Tibial nerve (tissue), 4 donors: ENCODE results near the gene EFR3B. TPM values are rescaled to one million over a fixed set of nuclear protein-coding genes. Genes with fewer than 3 reads are reported as not detected.

Source experiments
- DNase-seq, 2 donors: peaks; one replicate each; pipeline ENCODE4 v3.0.0-alpha.2; 2019; ENCODE audit warnings: low spot score in 2 of 2
- H3K27ac ChIP-seq, 4 donors: fragments of 200-600 bp; sonication (generic) in 3 of 4; one replicate each; pipeline ENCODE4 v1.5.1; 2017 to 2019; ENCODE audit warnings: mild to moderate bottlenecking in 1 of 4
- H3K27me3 ChIP-seq, 2 donors: fragments of 200-600 bp; sonication (generic) in 1 of 2; one replicate each; pipeline versions ENCODE4 v1.5.1 to v1.6.0; 2017 to 2019
- H3K36me3 ChIP-seq, 3 donors: fragments of 200-600 bp; sonication (generic); one replicate each; pipeline ENCODE4 v1.5.1; 2018 to 2019
- H3K4me1 ChIP-seq, 4 donors: fragments of 200-600 bp; sonication (generic) in 3 of 4; one replicate each; pipeline ENCODE4 v1.5.1; 2017 to 2019
- H3K4me3 ChIP-seq, 4 donors: fragments of 200-600 bp; sonication (generic) in 3 of 4; one replicate each; pipeline ENCODE4 v1.5.1; 2017 to 2019; ENCODE audit warnings: mild to moderate bottlenecking in 1 of 4, moderate library complexity in 1 of 4
- H3K9me3 ChIP-seq, 4 donors: fragments of 200-600 bp; sonication (generic) in 3 of 4; one replicate each; pipeline ENCODE4 v1.5.1; 2017 to 2019
- CTCF ChIP-seq, 5 experiments: fragments of 200-600 bp in 3 of 5; fragments of 450-650 bp in 2 of 5; sonication (generic) in 3 of 5; IDR thresholded peaks; one replicate each; pipeline ENCODE4 v1.5.1; 2016 to 2019; ENCODE audit warnings: antibody characterized with exemption in 5 of 5, mild to moderate bottlenecking in 3 of 5, moderate library complexity in 2 of 5
- EP300 ChIP-seq, 2 donors: sonication (generic); formaldehyde crosslinking; IDR thresholded peaks; one replicate each; pipeline ENCODE4 v1.6.1; 2017; ENCODE audit warnings: antibody characterized with exemption in 2 of 2, mild to moderate bottlenecking in 1 of 2
- POLR2A ChIP-seq, 2 donors: fragments of 450-650 bp; IDR thresholded peaks; one replicate each; pipeline ENCODE4 v1.6.1; 2017; ENCODE audit warnings: antibody characterized with exemption in 2 of 2, mild to moderate bottlenecking in 2 of 2, moderate library complexity in 2 of 2
- whole genome bisulfite sequencing, 2 donors: methylation state at CpG; one replicate each; pipeline ENCODE4 v1.1.5; 2018; 5-methylcytosine and 5-hydroxymethylcytosine counted together
- small RNA-seq: library from RNA; depleted of rRNA; stranded (forward); fragments of <200 nt; gene quantifications from one replicate; pipeline ENCODE3, GENCODE V24; 2016
- total RNA-seq, 4 donors: library from RNA; depleted of rRNA; stranded (reverse); fragments of >200 nt; gene quantifications; one replicate each; pipeline ENCODE4 v1.1.0, GENCODE V29; 2016

EFR3B gene
- total RNA-seq, 4 donors from 2014 or later, result 5.4 to 7.1 (median 5.7) TPM

GRCh38 chr2:25201794-25202193 lies 159.9 kb downstream of the EFR3B start:
- 95 to 98% methylated on average over 6 to 7 of the region's 7 CpGs for WGBS, 2 donors
- no peak overlapping the region for H3K27ac ChIP-seq
- no peak for TF ChIP-seq CTCF (IDR thresholded peaks at IDR 0.05)
- TF ChIP-seq EP300 (IDR thresholded peaks at IDR 0.05), result no peak
- TF ChIP-seq POLR2A (IDR thresholded peaks at IDR 0.05), result no peak

GRCh38 chr2:25202275-25202674 lies 160.4 kb downstream of the EFR3B start:
- Histone ChIP-seq H3K27me3 (no peaks in the 10 kb centered on the region), H3K9me3 (no peaks in the 10 kb centered on the region), H3K4me1 (peaks cover 0 to 21% (median 3%) of the 10 kb centered on the region in 4 donors), H3K27ac (no peak overlapping the region), H3K4me3 (no peak overlapping the region), H3K36me3 (no peaks in the 10 kb centered on the region)
- WGBS, 2 donors, result 88 to 94% methylated on average over 11 of the region's 11 CpGs
- DNase-seq, result no peak
- TF ChIP-seq CTCF (IDR thresholded peaks at IDR 0.05), result no peak

More at GRCh38 chr2:25201794-25202193, 159.9 kb downstream of the EFR3B start:
- Histone ChIP-seq H3K4me3 (no peak overlapping the region), H3K4me1 (peaks cover 0 to 24% (median 3%) of the 10 kb centered on the region in 4 donors), H3K36me3 (no peaks in the 10 kb centered on the region), H3K27me3 (no peaks in the 10 kb centered on the region), H3K9me3 (no peaks in the 10 kb centered on the region)
- DNase-seq, result no peak

GRCh38 chr2:25204190-25204838 lies 162.4 kb downstream of the EFR3B start:
- WGBS, 2 donors, result 35 to 36% methylated on average over 38 to 50 of the region's 59 CpGs
- DNase-seq, result no peak
- H3K4me3 ChIP-seq, result peak overlapping the region in 3 of 4 donors; percentile 23 to 41 (median 40)

GRCh38 chr2:25207078-25207545 lies 165.2 kb downstream of the EFR3B start:
- WGBS, 2 donors, result 62 to 73% methylated on average over 5 of the region's 5 CpGs

More at GRCh38 chr2:25204190-25204838, 162.4 kb downstream of the EFR3B start:
- no peak for TF ChIP-seq EP300 (IDR thresholded peaks at IDR 0.05)
- TF ChIP-seq CTCF (IDR thresholded peaks at IDR 0.05), result no peak
- TF ChIP-seq POLR2A (IDR thresholded peaks at IDR 0.05), result no peak
- Histone ChIP-seq H3K4me1 (peaks cover 0 to 5% (median 0%) of the 10 kb centered on the region in 4 donors), H3K27ac (peak overlapping the region in 2 of 4 donors; percentile 23 to 61), H3K27me3 (no peaks in the 10 kb centered on the region), H3K36me3 (no peaks in the 10 kb centered on the region), H3K9me3 (no peaks in the 10 kb centered on the region)

More at GRCh38 chr2:25207078-25207545, 165.2 kb downstream of the EFR3B start:
- no peak for TF ChIP-seq EP300 (IDR thresholded peaks at IDR 0.05)
- no peak for TF ChIP-seq POLR2A (IDR thresholded peaks at IDR 0.05)
- TF ChIP-seq CTCF (IDR thresholded peaks at IDR 0.05), result no peak
- no peak for DNase-seq
- Histone ChIP-seq H3K27me3 (no peaks in the 10 kb centered on the region), H3K4me3 (no peak overlapping the region), H3K27ac (no peak overlapping the region), H3K4me1 (peaks cover 0 to 5% (median 0%) of the 10 kb centered on the region in 4 donors), H3K9me3 (no peaks in the 10 kb centered on the region), H3K36me3 (no peaks in the 10 kb centered on the region)

Small RNAs within 50 kb of the gene (small RNA-seq; reads per million reads assigned to genes)
- gene RF00019 (not detected), gene RN7SL856P (not detected)

Other genes with a start within 250 kb of the EFR3B start
- gene PTRHD1, start 248.7 kb upstream of the EFR3B start, total RNA-seq, result 10 to 100 TPM in 3 of 4 donors, 1 to 10 TPM in 1; 8.4 to 19.7 (median 14.4) TPM
- 1 to 10 TPM; 2.4 to 3.6 (median 2.7) TPM for gene CENPO, start 248.7 kb upstream of the EFR3B start, total RNA-seq
- 100 to 1,000 TPM; 145 to 393 (median 207) TPM for gene ADCY3, start 121.8 kb upstream of the EFR3B start, total RNA-seq
- 10 to 100 TPM; 12.8 to 23.4 (median 14.0) TPM for gene DNAJC27, start 70.1 kb upstream of the EFR3B start, total RNA-seq
- 10 to 100 TPM in 1 of 4 donors, 1 to 10 TPM in 3; 4.5 to 29.9 (median 9.2) TPM for gene POMC, start 126.5 kb downstream of the EFR3B start, total RNA-seq